SU-DHL-6 (cell line): ENCODE results near the gene UNC5C.

Source experiments
- H2AFZ ChIP-seq: fragments of 200-600 bp; sonication (generic); 2 replicates; pipeline ENCODE4 v1.6.1; 2014; ENCODE audit warnings: low read depth, mild to moderate bottlenecking, moderate library complexity, mixed read lengths, antibody characterized with exemption, low read length; ENCODE audit not compliant: severe bottlenecking
- H3F3A ChIP-seq: fragments of 200-600 bp; shearing (Covaris generic); 2 replicates; pipeline ENCODE4 v1.6.0; 2016; ENCODE audit warnings: antibody characterized with exemption, mild to moderate bottlenecking; ENCODE audit not compliant: insufficient read depth
- H3K27ac ChIP-seq: fragments of 200-600 bp; sonication (generic); 2 replicates; pipeline ENCODE4 v1.5.1; 2016; ENCODE audit warnings: low read depth, mild to moderate bottlenecking, low read length, moderate library complexity, mixed read lengths
- H3K27me3 ChIP-seq: fragments of 200-600 bp; sonication (generic), shearing (Covaris generic); 2 replicates; pipeline ENCODE4 v1.6.0; 2014; ENCODE audit warnings: mild to moderate bottlenecking, low read length
- H3K36me3 ChIP-seq: fragments of 200-600 bp; sonication (generic); 2 replicates; pipeline ENCODE4 v1.6.1; 2014; ENCODE audit warnings: mild to moderate bottlenecking, low read length, mixed read lengths
- H3K4me2 ChIP-seq: fragments of 300-600, 200-600 bp; shearing (Covaris generic), sonication (generic); 2 replicates; pipeline ENCODE4 v1.6.0; 2014; ENCODE audit warnings: low read length, low read depth, mild to moderate bottlenecking; ENCODE audit not compliant: poor library complexity, severe bottlenecking
- H3K4me3 ChIP-seq: fragments of 200-600 bp; sonication (generic); 2 replicates; pipeline ENCODE4 v1.5.1; 2014; ENCODE audit warnings: antibody characterized with exemption, low read length, mild to moderate bottlenecking, mixed read lengths; ENCODE audit not compliant: insufficient read depth, poor library complexity, severe bottlenecking
- H3K79me2 ChIP-seq: fragments of 200-600 bp; sonication (generic); 2 replicates; pipeline ENCODE4 v1.6.1; 2014; ENCODE audit warnings: mild to moderate bottlenecking, low read length, moderate library complexity; ENCODE audit not compliant: insufficient read depth
- H3K9ac ChIP-seq: fragments of 200-600 bp; sonication (generic); 2 replicates; pipeline ENCODE4 v1.7.0; 2014; ENCODE audit warnings: mild to moderate bottlenecking, low read length
- H3K9me2 ChIP-seq: fragments of 200-600 bp; sonication (generic); replicated peaks from 2 replicates; pipeline ENCODE4 v1.6.1; 2014; ENCODE audit warnings: low read length; ENCODE audit not compliant: insufficient read depth
- H3K9me3 ChIP-seq: fragments of 200-600 bp; sonication (generic); 2 replicates; pipeline ENCODE4 v1.6.1; 2014; ENCODE audit warnings: low read length, mixed read lengths; ENCODE audit not compliant: insufficient read depth
- H4K20me1 ChIP-seq: fragments of 200-600 bp; sonication (generic); 2 replicates; pipeline ENCODE4 v1.6.1; 2014; ENCODE audit warnings: low read depth, mild to moderate bottlenecking, antibody characterized with exemption, low read length, moderate library complexity, mixed read lengths
- EZH2phosphoT487 ChIP-seq: fragments of 200-600 bp; sonication (generic), shearing (Covaris generic); conservative IDR thresholded peaks from 2 replicates; pipeline ENCODE4 v1.6.1; 2018; ENCODE audit warnings: mild to moderate bottlenecking, antibody characterized with exemption, low read length, moderate library complexity, mixed read lengths
- TF ChIP-seq, protein P1 (sequence below): fragments of 200-600 bp; sonication (generic); IDR thresholded peaks from one replicate; pipeline ENCODE4 v1.5.1; 2017; ENCODE audit warnings: antibody characterized with exemption, mild to moderate bottlenecking, low read length, moderate library complexity; ENCODE audit not compliant: insufficient read depth, poor library complexity, severe bottlenecking

Gene UNC5C

DNA sequence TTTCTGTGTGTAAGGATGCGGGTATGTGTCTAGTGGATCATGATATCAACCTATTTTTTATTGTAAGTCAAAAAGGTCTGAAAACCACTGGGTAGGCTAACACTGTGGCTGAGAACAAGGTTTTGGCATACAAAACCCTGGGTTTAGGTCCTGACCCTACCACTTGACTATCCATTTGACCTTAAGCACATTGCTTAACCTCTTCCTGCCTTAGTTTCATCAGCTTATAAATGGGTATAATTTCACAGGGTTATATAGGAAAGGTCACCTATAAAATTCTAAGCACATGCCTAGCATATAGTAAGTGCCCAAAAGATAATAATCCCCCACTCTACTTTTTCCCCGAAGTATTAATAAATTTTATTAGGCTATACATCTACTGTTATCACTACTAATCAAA is 263.0 kb downstream of the UNC5C start:
- H2AFZ ChIP-seq: no peak overlapping the region
- no peaks in the 10 kb centered on the region for H3K36me3 ChIP-seq
- H3K9me2 ChIP-seq: no peaks in the 10 kb centered on the region
- no peak overlapping the region for H3K4me2 ChIP-seq
- no peaks in the 10 kb centered on the region for H3F3A ChIP-seq
- no peaks in the 10 kb centered on the region for H4K20me1 ChIP-seq
- H3K9me3 ChIP-seq: no peaks in the 10 kb centered on the region
- H3K9ac ChIP-seq: no peak overlapping the region
- no peak overlapping the region for H3K4me3 ChIP-seq
- H3K79me2 ChIP-seq: no peaks in the 10 kb centered on the region
- TF ChIP-seq, protein P1, sequence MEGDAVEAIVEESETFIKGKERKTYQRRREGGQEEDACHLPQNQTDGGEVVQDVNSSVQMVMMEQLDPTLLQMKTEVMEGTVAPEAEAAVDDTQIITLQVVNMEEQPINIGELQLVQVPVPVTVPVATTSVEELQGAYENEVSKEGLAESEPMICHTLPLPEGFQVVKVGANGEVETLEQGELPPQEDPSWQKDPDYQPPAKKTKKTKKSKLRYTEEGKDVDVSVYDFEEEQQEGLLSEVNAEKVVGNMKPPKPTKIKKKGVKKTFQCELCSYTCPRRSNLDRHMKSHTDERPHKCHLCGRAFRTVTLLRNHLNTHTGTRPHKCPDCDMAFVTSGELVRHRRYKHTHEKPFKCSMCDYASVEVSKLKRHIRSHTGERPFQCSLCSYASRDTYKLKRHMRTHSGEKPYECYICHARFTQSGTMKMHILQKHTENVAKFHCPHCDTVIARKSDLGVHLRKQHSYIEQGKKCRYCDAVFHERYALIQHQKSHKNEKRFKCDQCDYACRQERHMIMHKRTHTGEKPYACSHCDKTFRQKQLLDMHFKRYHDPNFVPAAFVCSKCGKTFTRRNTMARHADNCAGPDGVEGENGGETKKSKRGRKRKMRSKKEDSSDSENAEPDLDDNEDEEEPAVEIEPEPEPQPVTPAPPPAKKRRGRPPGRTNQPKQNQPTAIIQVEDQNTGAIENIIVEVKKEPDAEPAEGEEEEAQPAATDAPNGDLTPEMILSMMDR: no peak
- no peak for TF ChIP-seq EZH2phosphoT487
- H3K27me3 ChIP-seq: no peaks in the 10 kb centered on the region
- no peak overlapping the region for H3K27ac ChIP-seq

DNA sequence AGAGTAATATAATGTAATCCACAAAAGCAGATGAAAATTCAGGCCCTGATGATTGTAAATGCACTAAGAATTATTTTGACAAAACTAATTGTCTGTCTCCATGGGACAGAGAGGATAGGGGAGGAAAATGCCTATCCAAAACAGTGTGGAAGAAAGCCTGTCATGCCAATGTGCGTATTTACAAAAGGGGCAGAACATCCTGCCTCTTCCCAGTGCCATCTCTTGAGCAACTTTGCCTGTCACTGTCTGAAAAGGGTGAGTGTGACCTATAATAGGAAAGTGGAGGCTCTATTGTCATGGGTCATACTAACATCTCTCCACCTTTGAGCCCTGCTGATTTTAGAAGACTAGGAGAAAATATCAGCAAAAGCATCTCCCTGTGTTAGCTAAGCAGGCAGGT is 264.1 kb downstream of the UNC5C start:
- Histone ChIP-seq H4K20me1 (no peaks in the 10 kb centered on the region), H3K4me2 (no peak overlapping the region), H2AFZ (no peak overlapping the region), H3K9me3 (no peaks in the 10 kb centered on the region), H3K9ac (no peak overlapping the region), H3F3A (no peaks in the 10 kb centered on the region), H3K27ac (no peak overlapping the region), H3K36me3 (no peaks in the 10 kb centered on the region), H3K79me2 (no peaks in the 10 kb centered on the region), H3K9me2 (no peaks in the 10 kb centered on the region), H3K4me3 (no peak overlapping the region), H3K27me3 (no peaks in the 10 kb centered on the region)
- TF ChIP-seq, protein P1: no peak
- no peak for TF ChIP-seq EZH2phosphoT487

DNA sequence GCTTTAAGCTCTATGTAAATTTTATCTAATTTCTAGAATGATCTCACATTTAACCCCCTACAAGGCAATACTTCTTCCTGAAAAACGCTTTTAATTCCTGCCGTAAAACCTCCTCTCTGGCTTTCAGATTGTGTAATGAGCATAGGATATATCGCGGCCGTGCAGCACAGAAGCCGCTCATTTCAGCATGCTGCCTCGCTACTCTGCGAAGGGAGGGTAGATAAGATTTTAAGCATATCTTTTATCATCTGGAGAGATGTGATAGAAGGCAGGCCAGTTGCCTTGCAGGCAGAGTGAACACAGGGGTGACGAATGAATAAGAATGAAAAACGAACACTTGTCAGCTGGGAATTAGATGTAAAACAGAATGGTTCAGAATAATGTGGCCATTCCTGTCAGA is 265.5 kb downstream of the UNC5C start:
- no peak overlapping the region for H3K4me2 ChIP-seq
- no peak overlapping the region for H2AFZ ChIP-seq

More for the DNA sequence above, 265.5 kb downstream of the UNC5C start:
- H4K20me1 ChIP-seq: no peaks in the 10 kb centered on the region
- H3K36me3 ChIP-seq: no peaks in the 10 kb centered on the region
- H3K27me3 ChIP-seq: no peaks in the 10 kb centered on the region
- no peak overlapping the region for H3K27ac ChIP-seq
- H3K4me3 ChIP-seq: no peak overlapping the region
- H3K9me2 ChIP-seq: no peaks in the 10 kb centered on the region
- no peaks in the 10 kb centered on the region for H3K79me2 ChIP-seq
- TF ChIP-seq, protein P1: no peak
- TF ChIP-seq EZH2phosphoT487: no peak
- H3F3A ChIP-seq: no peaks in the 10 kb centered on the region
- no peaks in the 10 kb centered on the region for H3K9me3 ChIP-seq
- H3K9ac ChIP-seq: no peak overlapping the region
